K562 (cell line): Measurements from ENCODE around the gene TPPP. TPM values are rescaled to one million over a fixed set of nuclear protein-coding genes. Genes with fewer than 3 reads are reported as not detected.

Experiments used
- ARID2 ChIP-seq: fragments of 450-650 bp; IDR thresholded peaks from 2 replicates; pipeline ENCODE4 v1.6.1; 2017; ENCODE audit warnings: antibody characterized with exemption, mild to moderate bottlenecking
- BRD4 ChIP-seq: fragments of 200-600 bp; sonication (generic); IDR thresholded peaks from 2 replicates; pipeline ENCODE4 v1.6.1; 2017; ENCODE audit warnings: inconsistent platforms
- BRF1 ChIP-seq: IDR thresholded peaks from 3 replicates; pipeline ENCODE4 v1.6.1; 2011; ENCODE audit warnings: borderline replicate concordance, mild to moderate bottlenecking; ENCODE audit not compliant: insufficient read length; ENCODE audit errors: extremely low read depth
- CBFB ChIP-seq: sonication (generic); formaldehyde crosslinking; IDR thresholded peaks from 2 replicates; pipeline ENCODE4 v1.4.0; 2020; ENCODE audit warnings: mild to moderate bottlenecking, missing genetic modification reagents
- DPF2 ChIP-seq: fragments of 450-650 bp; IDR thresholded peaks from 2 replicates; pipeline ENCODE4 v1.6.1; 2016
- ELF2 ChIP-seq: fragments of 250-450 bp; sonication (Bioruptor Pico); IDR thresholded peaks from 2 replicates; pipeline ENCODE4 v1.5.0; 2021; ENCODE audit warnings: mild to moderate bottlenecking
- JUNB ChIP-seq: fragments of 450-650 bp; formaldehyde crosslinking; conservative IDR thresholded peaks from 2 replicates; pipeline ENCODE4 v1.4.0; 2020; ENCODE audit warnings: mild to moderate bottlenecking
- MAFG ChIP-seq: fragments of 450-650 bp; conservative IDR thresholded peaks from 2 replicates; pipeline ENCODE4 v1.6.1; 2016; ENCODE audit warnings: missing genetic modification characterization, missing compliant biosample characterization
- PRPF4 ChIP-seq: fragments of 200-400 bp; formaldehyde crosslinking; IDR thresholded peaks from one replicate; pipeline ENCODE4 v1.6.1; 2017; ENCODE audit warnings: low read length, low read depth, mild to moderate bottlenecking; ENCODE audit not compliant: insufficient read depth, poor library complexity, severe bottlenecking
- RB1 ChIP-seq: fragments of 450-650 bp; IDR thresholded peaks from 2 replicates; pipeline ENCODE4 v1.6.1; 2017; ENCODE audit warnings: low read depth, mild to moderate bottlenecking
- RBM22 ChIP-seq: fragments of 200-400 bp; formaldehyde crosslinking; IDR thresholded peaks from 2 replicates; pipeline ENCODE4 v1.6.1; 2018; ENCODE audit warnings: low read length, low read depth; ENCODE audit not compliant: poor library complexity, severe bottlenecking
- RUNX1 ChIP-seq: sonication (generic); IDR thresholded peaks from 2 replicates; pipeline ENCODE4 v1.6.1; 2016; ENCODE audit warnings: antibody characterized with exemption, low read depth
- SIN3A ChIP-seq, 2 experiments: fragments of 150-350 bp in 1 of 2; IDR thresholded peaks; 2 replicates each; pipeline ENCODE4 v1.6.1; 2011 to 2016; ENCODE audit warnings: borderline replicate concordance in 2 of 2, low read depth in 2 of 2, low read length in 2 of 2, mild to moderate bottlenecking in 2 of 2, moderate library complexity in 2 of 2; ENCODE audit not compliant: control insufficient read depth in 1 of 2
- SIRT6 ChIP-seq: IDR thresholded peaks from one replicate; pipeline ENCODE4 v1.6.1; 2012; ENCODE audit warnings: low read depth, mild to moderate bottlenecking, control low read depth, inconsistent platforms, low read length, moderate library complexity
- SMARCA4 ChIP-seq: fragments of 450-650 bp; IDR thresholded peaks from 2 replicates; pipeline ENCODE4 v1.6.1; 2016
- TGIF2 ChIP-seq: sonication (generic); formaldehyde crosslinking; IDR thresholded peaks from 2 replicates; pipeline ENCODE4 v1.8.1; 2022; ENCODE audit warnings: mild to moderate bottlenecking, missing genetic modification reagents, moderate library complexity
- THRAP3 ChIP-seq: fragments of 450-650 bp; IDR thresholded peaks from 2 replicates; pipeline ENCODE4 v1.6.1; 2016; ENCODE audit warnings: mild to moderate bottlenecking, inconsistent platforms, borderline replicate concordance
- TSHZ1 ChIP-seq: fragments of 250-450 bp; sonication (Bioruptor Pico); IDR thresholded peaks from 2 replicates; pipeline ENCODE4 v1.4.0; 2020; ENCODE audit warnings: mild to moderate bottlenecking, moderate library complexity
- ZNF165 ChIP-seq: fragments of 250-450 bp; sonication (Bioruptor Pico); IDR thresholded peaks from 2 replicates; pipeline ENCODE4 v1.4.0; 2020; ENCODE audit warnings: borderline replicate concordance
- ZNF263 ChIP-seq: sonication (generic); formaldehyde crosslinking; IDR thresholded peaks from 2 replicates; pipeline ENCODE4 v1.8.0; 2022; ENCODE audit warnings: mild to moderate bottlenecking, missing genetic modification reagents, borderline replicate concordance
- ZNF280B ChIP-seq: fragments of 250-450 bp; sonication (Bioruptor Pico); IDR thresholded peaks from 2 replicates; pipeline ENCODE4 v1.5.1; 2021; ENCODE audit warnings: mild to moderate bottlenecking
- ZNF324 ChIP-seq: fragments of 250-450 bp; sonication (Bioruptor Pico); IDR thresholded peaks from 2 replicates; pipeline ENCODE4 v1.4.0; 2020; ENCODE audit warnings: mild to moderate bottlenecking
- ZNF561 ChIP-seq: fragments of 450-650 bp; formaldehyde crosslinking; conservative IDR thresholded peaks from 2 replicates; pipeline ENCODE4 v1.4.0; 2020; ENCODE audit warnings: mild to moderate bottlenecking, moderate library complexity
- ZNF717 ChIP-seq: fragments of 250-450 bp; sonication (Bioruptor Pico); IDR thresholded peaks from 2 replicates; pipeline ENCODE4 v1.5.0; 2021
- ZNF75A ChIP-seq: fragments of 450-650 bp; formaldehyde crosslinking; IDR thresholded peaks from 2 replicates; pipeline ENCODE4 v1.4.0; 2020; ENCODE audit warnings: mild to moderate bottlenecking
- ZNF778 ChIP-seq: fragments of 450-650 bp; formaldehyde crosslinking; IDR thresholded peaks from 2 replicates; pipeline ENCODE4 v1.4.0; 2020; ENCODE audit warnings: mild to moderate bottlenecking, moderate library complexity
- polyA plus RNA-seq, 8 experiments: library from polyadenylated mRNA; depleted of rRNA in 4 of 8; stranded (reverse) in 5 of 8; unstranded in 3 of 8; fragments of >200 nt; fragmentation: Nextera tagmentation in 2 of 8; fragmentation: Illumina TruSeq in 1 of 8; extraction: Ambion mirVana in 2 of 8; extraction: Trizol in 1 of 8; gene quantifications; 2 replicates each; pipeline versions ENCODE4 v1.2.1 to v1.2.3, GENCODE V29; 2011 to 2014; ENCODE audit warnings: inconsistent platforms in 1 of 8, missing spikeins in 1 of 8
- total RNA-seq, 7 experiments: library from RNA; depleted of rRNA in 6 of 7; stranded (reverse); fragments of >200 nt in 6 of 7; fragmentation: Illumina TruSeq in 2 of 7; extraction: Trizol in 2 of 7; gene quantifications; 2 replicates each; pipeline versions ENCODE4 v1.2.1 to v1.2.3, GENCODE V29; 2011 to 2021; ENCODE audit warnings: low replicate concordance in 1 of 7

Gene TPPP
- total and polyA plus RNA-seq, 9 of the 15 experiments (the other 6 are each of a cell fraction or from before 2014, with no cell fraction given): 0.01 to 0.07 (median 0.03) TPM; not detected in 6

DNA sequence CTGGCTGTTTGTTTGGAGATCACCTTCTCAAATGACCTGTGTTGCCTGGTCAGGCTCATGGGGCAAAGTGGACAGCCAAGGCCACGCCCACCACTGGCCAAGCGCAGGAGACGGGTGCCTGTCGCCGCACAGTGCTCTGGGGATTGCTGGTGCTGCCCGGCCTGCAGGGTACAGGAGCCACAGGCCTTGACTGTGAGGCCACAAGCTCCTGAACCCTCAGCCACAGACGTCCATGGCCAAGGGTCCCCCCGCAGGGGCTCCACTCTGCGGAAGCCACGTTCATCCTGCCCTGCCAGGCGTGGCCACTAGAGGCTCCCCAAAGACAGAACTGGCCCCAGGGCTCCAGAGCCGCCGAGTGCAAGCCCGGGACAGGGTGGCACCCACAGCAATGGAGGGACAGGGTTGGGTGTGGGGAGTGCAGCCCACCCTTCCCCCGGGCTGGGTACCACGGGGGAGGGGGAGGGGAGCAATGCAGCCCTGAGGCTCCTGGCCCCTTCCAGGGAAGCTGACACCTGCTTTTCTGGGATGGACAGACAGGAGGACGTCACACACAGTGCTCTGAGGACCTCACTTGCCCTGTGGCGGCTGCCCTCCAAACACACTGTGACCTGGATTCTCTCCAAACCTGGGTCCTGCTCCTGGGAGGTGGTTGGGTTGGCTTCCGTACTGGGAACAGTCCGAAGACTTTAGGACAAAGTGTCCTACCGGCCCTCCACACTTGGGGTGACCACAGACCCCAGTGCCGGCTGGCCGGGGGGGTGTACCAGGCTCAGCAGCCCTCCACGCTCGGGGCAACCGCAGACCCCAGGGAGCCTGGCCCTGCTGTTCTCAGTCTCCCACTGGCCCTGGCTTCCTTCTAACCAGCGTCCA is 21.5 kb downstream of the TPPP start (continued):
- TF ChIP-seq TSHZ1: no peak
- TF ChIP-seq ZNF280B (CRISPR knock-in tag): no peak
- TF ChIP-seq ZNF263 (CRISPR knock-in tag): peak; percentile 40; the same call in 1 of the 2 replicates
- peak; percentile 89 for TF ChIP-seq RBM22
- TF ChIP-seq BRF1: no peak
- no peak for TF ChIP-seq BRD4
- TF ChIP-seq ELF2: no peak
- TF ChIP-seq ZNF324 (CRISPR knock-in tag): 0 out of 2 replicates have a peak, but pooled peaks have one; percentile 8
- no peak for TF ChIP-seq ZNF561 (CRISPR knock-in tag)
- no peak for TF ChIP-seq THRAP3
- TF ChIP-seq CBFB (CRISPR knock-in tag): peak; percentile 35; the same call in 1 of the 2 replicates
- no peak for TF ChIP-seq SMARCA4
- TF ChIP-seq JUNB (CRISPR knock-in tag): no peak
- TF ChIP-seq SIN3A (IDR thresholded peaks at IDR 0.05; ENCODE audit: borderline replicate concordance in 2 of 2, control insufficient read depth in 1 of 2, low read depth in 2 of 2, low read length in 2 of 2): no peak
- TF ChIP-seq ZNF778 (CRISPR knock-in tag): no peak
- TF ChIP-seq ZNF717 (CRISPR knock-in tag): no peak
- TF ChIP-seq SIRT6: no peak
- no peak for TF ChIP-seq TGIF2 (CRISPR knock-in tag)
- TF ChIP-seq RUNX1: no peak
- TF ChIP-seq RB1: peak; percentile 64; the same call in 1 of the 2 replicates
- TF ChIP-seq MAFG (tag): no peak
- no peak for TF ChIP-seq PRPF4
- no peak for TF ChIP-seq ZNF75A (CRISPR knock-in tag)
- TF ChIP-seq ARID2: no peak
- TF ChIP-seq DPF2: no peak
- TF ChIP-seq ZNF165 (CRISPR knock-in tag): no peak
